OCI-LY3 (cell line): ENCODE measurements around the gene ITPR3.

Experiments used
- H2AFZ ChIP-seq: fragments of 200-600, 300-600 bp; shearing (Covaris generic); 2 replicates; pipeline ENCODE4 v1.6.0; 2014; ENCODE audit warnings: antibody characterized with exemption, low read depth, low read length
- H3K27ac ChIP-seq: fragments of 200-600, 300-600 bp; sonication (generic); 2 replicates; pipeline ENCODE4 v1.5.1; 2014; ENCODE audit warnings: mild to moderate bottlenecking, low read length, moderate library complexity, mixed read lengths
- H3K27me3 ChIP-seq: fragments of 200-600, 300-600 bp; sonication (generic); 2 replicates; pipeline ENCODE4 v1.6.1; 2014; ENCODE audit warnings: low read depth, low read length, mixed read lengths
- H3K36me3 ChIP-seq: fragments of 200-600, 300-600 bp; sonication (generic); replicated peaks from 2 replicates; pipeline ENCODE3; 2014; ENCODE audit warnings: low read depth, low read length, mixed read lengths
- H3K4me1 ChIP-seq: fragments of 300-600, 200-600 bp; sonication (generic); 2 replicates; pipeline ENCODE4 v1.6.1; 2014; ENCODE audit warnings: low read length, mixed read lengths
- H3K4me2 ChIP-seq: fragments of 200-600, 300-600 bp; sonication (generic); 2 replicates; pipeline ENCODE4 v1.6.1; 2014; ENCODE audit warnings: low read length, mixed read lengths
- H3K4me3 ChIP-seq: fragments of 300-600, 200-600 bp; sonication (generic); 2 replicates; pipeline ENCODE4 v1.5.1; 2014; ENCODE audit warnings: antibody characterized with exemption, mild to moderate bottlenecking, low read length, moderate library complexity
- H3K79me2 ChIP-seq: fragments of 300-600, 200-600 bp; shearing (Covaris generic); 2 replicates; pipeline ENCODE4 v1.6.1; 2014; ENCODE audit warnings: mild to moderate bottlenecking, low read length, mixed read lengths
- H3K9ac ChIP-seq: fragments of 300-600, 200-600 bp; shearing (Covaris generic); 2 replicates; pipeline ENCODE4 v1.6.0; 2014; ENCODE audit warnings: mild to moderate bottlenecking, low read length, moderate library complexity
- H3K9me3 ChIP-seq: fragments of 200-600, 300-600 bp; shearing (Covaris generic); 2 replicates; pipeline ENCODE4 v1.6.1; 2014; ENCODE audit warnings: low read length, mixed read lengths; ENCODE audit not compliant: insufficient read depth
- H4K20me1 ChIP-seq: fragments of 200-600, 300-600 bp; sonication (generic); 2 replicates; pipeline ENCODE4 v1.6.1; 2016; ENCODE audit warnings: low read length, mixed read lengths; ENCODE audit not compliant: insufficient read depth
- CTCF ChIP-seq: fragments of 200-600, 300-600 bp; sonication (generic); IDR thresholded peaks from 2 replicates; pipeline ENCODE4 v1.5.1; 2014; ENCODE audit warnings: antibody characterized with exemption, low read length, low read depth
- EZH2phosphoT487 ChIP-seq: fragments of 200-600 bp; shearing (Covaris generic); IDR thresholded peaks from 2 replicates; pipeline ENCODE4 v1.6.1; 2018; ENCODE audit warnings: antibody characterized with exemption, mixed run types, low read depth

Gene ITPR3

GRCh38 chr6:33705955-33706725 lies 85.0 kb downstream of the ITPR3 start:
- peaks cover 13% of the 10 kb centered on the region for H3K4me1 ChIP-seq
- peaks cover 5% of the 10 kb centered on the region for H3K36me3 ChIP-seq
- TF ChIP-seq EZH2phosphoT487 (no peak), CTCF (no peak)

GRCh38 chr6:33707771-33708170 lies 86.6 kb downstream of the ITPR3 start:
- no peak for TF ChIP-seq EZH2phosphoT487
- TF ChIP-seq CTCF: no peak
- Histone ChIP-seq H3K36me3 (peaks cover 5% of the 10 kb centered on the region), H3K4me3 (no peak overlapping the region)

More at GRCh38 chr6:33705955-33706725, 85.0 kb downstream of the ITPR3 start:
- no peak overlapping the region for H3K9ac ChIP-seq
- H2AFZ ChIP-seq: no peak overlapping the region
- H4K20me1 ChIP-seq: no peaks in the 10 kb centered on the region
- no peak overlapping the region for H3K4me3 ChIP-seq
- no peak overlapping the region for H3K4me2 ChIP-seq
- H3K27me3 ChIP-seq: no peaks in the 10 kb centered on the region
- H3K27ac ChIP-seq: no peak overlapping the region
- H3K79me2 ChIP-seq: peaks cover 26% of the 10 kb centered on the region
- no peaks in the 10 kb centered on the region for H3K9me3 ChIP-seq

GRCh38 chr6:33708516-33709204 lies 87.5 kb downstream of the ITPR3 start:
- Histone ChIP-seq H3K79me2 (peaks cover 27% of the 10 kb centered on the region), H3K27me3 (no peaks in the 10 kb centered on the region), H3K27ac (no peak overlapping the region), H3K4me1 (peaks cover 13% of the 10 kb centered on the region), H3K4me3 (no peak overlapping the region), H3K9me3 (no peaks in the 10 kb centered on the region), H3K9ac (no peak overlapping the region), H4K20me1 (no peaks in the 10 kb centered on the region), H3K36me3 (peaks cover 5% of the 10 kb centered on the region), H2AFZ (no peak overlapping the region), H3K4me2 (no peak overlapping the region)
- TF ChIP-seq CTCF (no peak), EZH2phosphoT487 (no peak)

More at GRCh38 chr6:33707771-33708170, 86.6 kb downstream of the ITPR3 start:
- Histone ChIP-seq H3K4me1 (peaks cover 13% of the 10 kb centered on the region), H3K27me3 (no peaks in the 10 kb centered on the region), H3K9ac (no peak overlapping the region), H3K79me2 (peaks cover 27% of the 10 kb centered on the region), H4K20me1 (no peaks in the 10 kb centered on the region), H3K27ac (no peak overlapping the region), H3K4me2 (no peak overlapping the region), H3K9me3 (no peaks in the 10 kb centered on the region), H2AFZ (no peak overlapping the region)

GRCh38 chr6:33709605-33710295 lies 88.6 kb downstream of the ITPR3 start:
- no peak overlapping the region for H3K27ac ChIP-seq

More at GRCh38 chr6:33709605-33710295, 88.6 kb downstream of the ITPR3 start:
- no peak overlapping the region for H2AFZ ChIP-seq
- peaks cover 27% of the 10 kb centered on the region for H3K79me2 ChIP-seq
- H3K36me3 ChIP-seq: peaks cover 5% of the 10 kb centered on the region
- no peak overlapping the region for H3K4me3 ChIP-seq
- no peaks in the 10 kb centered on the region for H3K27me3 ChIP-seq
- no peaks in the 10 kb centered on the region for H3K9me3 ChIP-seq
- H3K4me2 ChIP-seq: no peak overlapping the region
- H3K9ac ChIP-seq: no peak overlapping the region
- H3K4me1 ChIP-seq: peaks cover 13% of the 10 kb centered on the region
- TF ChIP-seq EZH2phosphoT487 (no peak), CTCF (no peak)
- H4K20me1 ChIP-seq: no peaks in the 10 kb centered on the region
